HG02623 (cell line): ENCODE results near the gene AHCYL1.

ENCODE experiments used
- ATAC-seq: cut with Tn5 transposase; IDR thresholded peaks from one replicate; pipeline ENCODE4 v1.9.1; 2021; ENCODE audit warnings: moderate library complexity; ENCODE audit not compliant: unreplicated experiment

Gene AHCYL1

DNA sequence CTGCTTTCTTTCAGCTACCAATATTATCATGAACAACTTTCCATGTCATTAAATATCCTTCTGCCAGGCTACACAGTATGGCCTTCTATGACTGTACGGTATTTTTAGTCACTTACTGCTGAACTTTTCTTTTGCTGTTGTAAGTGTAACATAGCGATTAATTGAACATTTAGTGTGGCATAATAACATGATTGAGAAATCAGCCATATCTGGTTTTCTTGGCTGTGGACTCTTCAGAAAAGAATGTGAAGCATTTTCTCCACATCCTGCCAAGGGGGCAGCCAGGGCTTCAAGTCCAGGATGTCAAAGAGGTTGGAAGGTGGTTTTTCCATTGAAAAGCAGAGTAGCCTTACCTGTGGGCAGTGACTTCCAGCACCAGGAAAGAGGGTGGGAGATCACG lies 8.8 kb upstream of the AHCYL1 start:
- no peak for ATAC-seq

DNA sequence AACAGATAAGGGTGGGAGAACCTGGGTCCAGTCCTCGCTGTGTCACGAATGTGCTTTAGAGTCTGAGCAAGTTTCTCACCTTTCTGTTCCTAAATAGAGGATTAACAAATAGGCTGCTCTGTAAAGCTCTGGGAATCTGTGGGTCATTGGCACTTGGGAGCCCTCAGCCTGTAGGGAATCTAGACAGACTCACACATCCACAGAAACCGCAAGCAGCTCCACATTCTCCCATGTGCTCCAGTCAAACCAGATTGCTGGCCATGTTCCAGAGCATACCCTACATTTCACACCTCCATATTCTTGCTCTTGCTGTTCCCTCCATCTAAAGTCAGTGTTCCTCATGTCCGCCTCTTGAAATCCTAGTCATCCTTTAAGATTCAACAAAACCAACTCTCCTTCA lies 7.8 kb upstream of the AHCYL1 start:
- no peak for ATAC-seq

DNA sequence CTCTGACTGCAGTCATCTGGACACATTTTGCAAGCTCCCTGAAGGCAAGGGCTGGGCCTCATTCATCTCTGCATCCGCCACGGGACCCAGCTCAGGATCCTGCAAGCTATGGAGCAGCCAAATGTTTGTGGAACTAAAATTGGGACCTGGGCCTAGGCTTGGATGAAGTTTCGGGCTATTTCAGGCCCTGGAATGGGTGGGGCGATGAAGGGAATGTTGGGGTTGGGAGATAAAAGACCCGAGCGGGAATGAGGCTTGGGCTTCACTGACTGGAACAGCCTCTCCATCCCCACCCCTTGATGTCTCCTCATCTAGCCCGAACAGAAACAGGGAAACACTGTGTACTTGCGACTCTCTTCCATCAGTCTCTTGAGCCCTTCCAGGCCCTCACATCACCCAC lies 7.3 kb upstream of the AHCYL1 start:
- no peak for ATAC-seq

DNA sequence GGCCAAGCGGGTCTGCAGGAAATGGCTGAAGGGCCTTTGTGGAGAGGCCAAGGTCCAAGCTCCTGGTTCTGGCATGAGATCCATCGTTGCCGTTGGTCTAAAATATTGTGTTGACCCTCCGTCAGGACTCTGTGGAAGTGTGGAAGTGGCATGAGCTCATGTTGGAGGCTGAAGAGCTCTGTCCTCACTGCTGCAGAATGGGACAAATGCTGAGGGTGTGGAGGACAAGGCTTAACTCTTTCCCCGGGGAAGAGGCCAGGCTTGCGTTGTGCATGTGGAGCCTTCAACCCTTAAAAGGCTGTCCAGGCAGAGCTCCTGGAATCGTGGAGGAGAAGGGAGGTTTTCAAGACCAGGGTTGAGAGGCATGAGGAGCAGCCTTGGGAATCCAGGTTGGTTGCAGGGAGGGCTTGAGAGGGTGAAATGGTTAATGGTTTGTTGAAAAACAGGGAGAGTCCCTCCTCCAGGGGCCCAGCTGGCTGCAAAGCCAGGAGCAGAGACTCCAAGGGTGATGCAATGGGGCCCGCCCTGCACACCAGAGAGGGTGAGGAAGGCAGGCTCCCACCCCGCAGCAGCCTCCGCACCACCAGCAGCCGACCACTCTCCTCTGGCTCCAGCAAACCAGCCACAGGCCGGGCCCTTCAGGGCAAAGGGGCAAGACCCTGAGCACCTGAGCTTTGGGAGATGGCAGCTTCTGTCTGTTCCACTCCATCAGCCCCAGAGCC lies 6.7 kb upstream of the AHCYL1 start:
- no peak for ATAC-seq

DNA sequence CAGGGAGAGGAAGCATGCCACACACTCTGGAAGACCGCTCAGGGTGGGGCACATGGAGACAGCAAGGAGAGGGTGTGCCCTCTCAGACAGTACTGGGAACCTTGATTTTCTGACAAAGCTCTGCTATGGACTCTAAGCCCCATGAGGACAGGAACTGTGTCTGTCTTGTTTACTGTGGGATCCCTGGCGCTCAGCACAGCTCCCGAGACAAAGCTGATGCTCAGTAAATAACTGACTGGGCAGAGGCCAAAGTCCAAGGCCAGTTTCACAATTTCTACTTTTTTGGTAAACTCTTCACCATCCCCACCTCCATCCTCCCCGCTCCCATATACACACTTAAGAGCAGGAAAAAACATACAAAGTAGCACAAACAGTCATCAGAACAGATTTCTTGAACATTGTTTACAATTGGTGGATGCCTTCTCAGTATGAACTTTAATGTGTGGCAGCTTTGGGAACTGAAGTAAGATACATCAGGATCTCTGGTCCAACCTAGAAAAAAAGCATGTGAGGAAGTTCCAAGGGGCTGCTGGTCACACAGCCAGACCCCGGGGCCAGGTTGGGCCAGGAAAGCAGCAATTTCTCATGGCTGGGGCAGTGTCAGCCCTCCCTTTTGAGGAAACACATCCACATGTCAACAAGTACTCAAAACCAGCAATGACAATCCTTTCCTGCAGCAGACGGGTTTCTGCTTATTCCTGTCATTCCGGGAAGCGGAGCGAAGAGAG lies 5.6 kb upstream of the AHCYL1 start:
- no peak for ATAC-seq

DNA sequence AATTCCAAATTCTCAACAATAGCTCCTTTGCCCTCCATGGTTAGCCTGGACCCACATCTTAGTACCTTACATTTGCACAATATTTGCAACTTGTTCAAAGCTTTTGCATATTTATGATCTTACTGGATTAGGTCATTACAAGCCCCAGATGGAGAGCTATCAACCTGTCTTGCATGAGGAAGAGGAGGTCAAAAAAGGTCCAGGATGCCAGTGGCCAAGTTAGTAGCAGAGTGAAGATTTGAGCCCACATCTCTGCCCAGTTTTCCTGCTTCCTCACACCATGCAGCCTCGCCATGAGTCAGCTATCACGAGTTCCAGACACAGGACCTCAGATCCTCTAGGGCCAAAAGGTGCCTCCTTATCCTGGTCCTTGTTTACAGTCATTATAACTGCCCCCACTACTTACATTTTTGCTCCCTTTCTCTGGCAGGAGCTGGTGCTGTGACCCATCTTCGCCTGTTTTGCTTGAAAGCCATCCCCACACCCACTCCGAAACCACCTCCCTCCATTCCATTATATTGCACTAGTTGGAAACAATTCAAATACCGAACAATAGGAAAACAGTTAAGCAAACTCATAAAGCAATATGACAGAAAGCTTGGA lies 5.0 kb upstream of the AHCYL1 start:
- no peak for ATAC-seq

DNA sequence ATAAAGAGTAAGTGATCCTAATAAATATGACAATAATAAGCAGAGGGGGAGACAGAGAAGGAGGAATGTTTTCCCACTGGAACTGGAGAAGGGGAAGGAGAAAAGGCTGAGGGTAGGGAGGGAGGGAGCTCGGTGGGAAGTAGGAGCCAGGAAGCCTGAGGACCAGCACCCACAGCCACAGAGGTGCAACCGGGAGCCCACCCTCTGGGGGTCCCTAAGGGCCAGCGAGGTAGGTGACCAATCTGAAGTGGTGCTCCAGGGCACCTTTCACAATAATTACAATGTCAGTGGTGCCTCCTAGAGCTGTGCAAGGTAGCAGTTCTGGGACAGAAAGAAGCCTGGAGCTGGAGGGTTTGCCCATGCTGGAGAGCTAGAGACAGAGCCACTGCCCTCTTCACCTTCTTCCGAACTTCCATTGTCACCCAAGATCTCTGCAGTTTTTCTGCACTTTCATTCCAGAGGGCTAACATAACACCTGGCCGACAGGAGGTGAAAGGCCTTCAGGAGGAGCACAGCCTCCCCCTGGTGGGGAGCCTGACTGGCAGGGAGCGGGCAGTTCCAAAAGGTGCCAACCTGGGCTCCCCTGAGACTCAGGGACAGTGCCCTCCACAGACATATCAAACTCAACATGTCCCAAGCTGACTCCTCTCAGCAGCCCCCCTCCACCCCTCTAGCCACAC lies 4.1 kb upstream of the AHCYL1 start:
- ATAC-seq: no peak

DNA sequence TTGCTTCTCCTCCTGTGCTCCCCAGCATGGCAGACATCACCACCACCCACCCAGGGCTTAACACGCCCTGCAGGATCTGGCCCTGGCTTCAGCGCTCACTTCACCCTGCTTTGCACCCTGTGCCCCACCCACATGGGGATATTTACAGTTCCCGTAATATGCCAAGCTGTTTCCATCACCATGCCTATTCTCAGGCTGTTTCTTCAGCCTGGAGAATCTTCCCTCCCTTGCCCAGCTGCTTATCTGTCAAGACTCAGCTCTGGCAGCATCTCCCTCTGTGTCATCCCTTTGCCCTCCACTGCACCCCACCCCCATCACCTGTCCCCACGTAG lies 3.6 kb upstream of the AHCYL1 start:
- ATAC-seq: no peak

DNA sequence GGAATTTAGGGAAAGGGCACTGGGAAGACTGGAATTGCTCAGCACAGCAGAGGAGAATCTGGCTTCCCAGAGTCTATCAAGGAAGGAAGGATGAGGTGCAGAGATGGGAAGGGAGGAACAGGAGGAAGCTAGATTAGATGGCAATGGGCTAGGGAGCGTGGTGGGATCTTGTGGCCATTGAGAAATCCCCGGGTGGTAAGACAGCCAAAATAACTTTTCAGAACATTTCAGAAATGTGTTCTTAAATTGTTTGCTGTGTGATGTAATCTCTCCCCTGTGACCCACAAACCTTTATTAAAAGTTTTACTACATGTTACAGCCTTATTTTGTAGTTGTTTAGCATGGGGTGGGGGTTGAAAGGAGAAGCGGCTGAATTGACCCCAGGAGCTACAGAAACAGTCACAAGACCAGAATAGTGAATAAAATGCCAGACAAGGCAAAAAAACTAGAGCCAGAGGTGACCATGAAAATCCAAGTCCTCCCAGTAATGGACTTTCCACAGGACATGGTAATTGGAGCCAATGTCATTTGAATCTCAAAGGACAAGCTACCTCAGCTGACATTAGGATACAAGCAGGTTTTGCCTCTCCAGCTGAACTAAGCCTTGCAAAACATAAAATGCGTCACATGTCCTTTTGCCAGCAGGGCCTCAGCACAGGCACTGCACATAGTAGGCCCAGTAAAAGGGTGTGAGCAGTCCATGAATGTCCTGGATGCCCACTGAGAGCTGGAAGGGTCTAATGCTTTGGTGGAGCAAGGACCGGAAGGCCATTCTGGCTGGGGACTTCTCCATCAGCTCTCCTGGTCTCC lies 980 bp upstream of the AHCYL1 start:
- no peak for ATAC-seq

DNA sequence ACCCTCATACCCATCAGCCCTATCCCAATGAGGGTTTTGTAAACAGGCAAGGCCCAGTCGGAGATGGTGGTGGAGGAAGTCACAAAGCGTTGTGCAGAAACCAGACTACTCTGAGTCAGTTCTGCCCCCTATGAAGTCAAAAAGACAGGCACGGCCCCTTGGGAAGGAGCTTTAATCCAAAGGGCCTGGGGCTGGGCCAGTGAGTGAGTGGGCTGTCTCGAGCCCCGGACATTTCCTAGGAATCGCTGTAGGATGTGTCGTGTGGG lies 442 bp upstream of the AHCYL1 start:
- ATAC-seq: no peak

DNA sequence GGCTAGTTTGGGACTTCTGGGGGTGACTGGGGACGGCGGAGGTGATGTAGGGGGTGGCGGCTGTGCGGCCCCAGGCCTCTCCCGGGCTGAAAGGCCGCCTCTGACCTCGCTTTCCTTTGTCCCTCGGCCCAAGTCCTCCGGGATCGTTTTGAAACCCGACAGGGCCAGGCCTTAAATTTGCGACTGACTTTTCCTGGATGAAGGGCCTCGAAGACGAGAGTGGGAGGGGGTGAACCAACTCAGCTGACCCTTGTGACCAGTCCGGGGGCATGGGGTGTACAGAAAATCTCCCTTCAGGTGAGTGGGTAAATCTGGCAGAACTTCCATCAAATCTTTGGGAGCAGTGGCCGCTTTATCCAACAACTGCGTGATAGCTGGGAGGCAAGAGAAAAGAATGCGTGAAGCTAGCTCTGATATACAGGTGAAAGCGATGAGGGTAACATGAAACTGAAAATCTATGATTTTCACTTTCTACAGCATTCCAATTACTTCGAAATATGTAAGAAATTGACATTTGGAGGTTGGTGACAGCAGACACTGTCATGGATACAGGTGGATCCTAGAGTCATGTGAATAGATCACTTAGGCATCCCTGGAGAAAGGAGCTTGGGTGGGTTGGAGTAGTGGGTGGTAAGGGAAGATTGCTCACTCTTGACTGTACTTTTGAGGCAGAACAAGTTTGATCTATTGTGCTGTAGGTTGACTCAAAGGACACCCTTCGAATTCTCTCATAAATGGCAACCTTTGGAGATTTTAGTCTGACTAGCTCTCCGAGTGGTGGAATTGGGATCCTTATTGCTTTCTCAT lies 885 bp downstream of the AHCYL1 start:
- no peak for ATAC-seq

DNA sequence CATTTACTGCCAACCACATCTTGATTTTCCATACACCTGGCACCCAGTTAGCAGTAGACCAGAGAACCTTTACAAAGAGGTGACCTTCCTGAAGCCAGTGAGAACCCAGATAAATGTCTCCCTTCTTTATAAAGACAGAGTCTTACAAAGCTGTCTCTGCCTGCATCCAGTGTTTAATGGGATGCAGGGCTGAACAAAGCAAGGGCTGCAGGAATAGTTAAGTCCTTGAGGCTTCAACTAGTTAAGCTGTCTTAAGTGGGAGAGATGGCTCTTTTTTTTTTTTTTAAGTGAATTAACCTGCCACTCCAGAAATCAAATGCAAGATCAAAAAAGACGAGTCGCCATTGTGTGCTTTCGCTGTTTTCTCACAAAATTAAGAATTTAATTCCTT lies 1.5 kb downstream of the AHCYL1 start:
- ATAC-seq: no peak

DNA sequence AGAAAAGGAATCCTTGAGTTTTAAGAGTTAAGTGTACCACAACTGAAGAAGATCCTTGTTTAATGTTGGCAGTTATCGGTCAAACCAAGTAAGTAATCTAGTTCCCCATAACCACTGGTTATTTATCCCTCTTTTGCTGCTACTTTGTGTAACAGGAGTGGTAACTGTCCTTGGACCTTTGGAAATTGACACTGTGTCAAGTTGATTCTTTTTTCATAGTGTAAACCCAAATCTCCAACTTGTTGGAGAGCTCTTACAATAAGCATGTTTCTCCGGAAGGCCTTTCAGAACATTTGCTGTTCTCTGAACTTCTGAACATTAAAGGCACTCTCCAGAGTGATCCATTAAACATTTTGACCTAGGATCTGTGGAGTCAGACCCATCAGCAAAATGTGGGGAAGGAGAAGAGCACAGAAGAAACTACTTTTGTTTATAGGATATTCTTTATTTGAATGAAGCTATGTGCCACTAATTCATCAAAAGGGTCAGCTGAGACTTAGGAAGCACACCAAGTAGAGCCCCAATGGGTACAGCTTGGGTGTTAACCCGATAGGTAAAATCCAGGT lies 3.9 kb downstream of the AHCYL1 start:
- no peak for ATAC-seq

DNA sequence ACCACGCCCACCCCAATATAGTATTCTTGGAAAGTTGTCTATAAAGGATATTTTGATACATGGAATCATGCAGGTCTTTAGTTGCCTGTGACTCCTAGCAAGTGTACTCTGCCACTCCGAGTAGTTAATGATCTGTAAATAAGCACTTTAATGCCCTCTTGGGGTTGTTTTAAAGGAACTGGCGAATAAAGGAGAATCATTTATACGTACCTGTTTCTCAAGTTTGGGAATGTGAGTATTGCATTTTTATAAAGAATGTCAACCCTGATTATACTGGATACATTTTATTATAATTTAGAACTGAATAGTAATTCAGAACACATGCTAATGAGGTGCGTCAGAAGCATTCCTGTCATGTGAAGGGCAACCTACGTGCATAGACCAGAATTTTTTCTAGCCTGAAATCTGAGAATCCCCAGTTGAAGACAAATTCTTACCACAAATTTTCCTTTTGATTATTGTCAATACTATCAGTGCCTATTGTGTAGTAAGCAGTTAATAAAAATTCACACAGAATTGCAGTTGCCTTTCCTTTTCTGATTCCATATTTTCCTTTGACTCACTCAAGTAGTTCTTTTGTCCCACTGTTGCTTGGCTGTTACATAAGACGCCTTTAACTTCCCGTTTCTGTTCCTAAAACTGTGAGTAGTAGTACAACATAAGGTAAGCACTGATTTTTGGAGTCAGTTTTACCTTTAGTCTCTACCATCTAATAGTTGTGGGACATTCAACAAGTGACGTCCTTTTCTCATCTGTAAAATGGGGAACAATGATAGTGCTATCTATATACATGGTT lies 5.1 kb downstream of the AHCYL1 start:
- ATAC-seq: no peak

DNA sequence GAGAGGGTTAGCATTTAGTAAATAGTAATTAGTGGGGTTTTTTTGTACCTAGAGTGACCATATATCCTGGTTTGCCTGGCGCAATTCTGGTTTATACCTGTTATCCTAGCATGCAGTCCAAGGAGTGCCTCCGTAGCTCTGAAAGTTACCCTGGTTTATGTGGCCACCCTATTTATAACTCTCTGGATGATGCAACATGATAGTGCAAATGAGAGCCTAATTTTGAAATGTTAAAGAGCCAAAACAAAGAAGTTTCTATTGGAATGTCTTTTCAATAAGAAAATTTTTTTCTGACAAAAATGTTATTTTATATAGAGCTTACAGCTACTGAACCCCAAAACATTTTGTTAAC lies 5.7 kb downstream of the AHCYL1 start:
- no peak for ATAC-seq

DNA sequence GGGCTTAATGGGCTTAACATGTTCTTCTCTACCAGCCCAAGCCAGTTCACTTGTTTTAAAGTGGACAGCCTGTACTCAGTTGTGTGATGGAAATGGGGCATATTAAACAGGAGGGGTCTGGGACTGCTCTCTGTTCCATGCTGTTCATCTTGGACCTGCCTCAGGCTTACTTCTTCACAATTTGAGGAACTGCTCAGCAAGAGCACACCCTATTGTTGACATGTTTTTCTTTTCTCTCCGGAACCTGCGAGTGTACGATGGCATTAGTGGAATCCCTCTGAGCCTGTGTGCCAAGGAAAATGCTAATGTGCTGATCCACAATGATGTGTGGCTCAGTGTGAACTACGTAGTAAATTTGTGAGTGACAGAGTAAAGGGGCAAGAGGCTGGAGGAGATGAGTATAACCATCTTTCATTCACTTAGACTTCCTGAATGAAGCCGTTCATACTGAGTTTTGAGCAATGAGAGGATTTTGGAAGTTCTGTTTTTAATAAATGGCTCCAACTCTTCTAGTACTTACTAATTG lies 6.9 kb downstream of the AHCYL1 start:
- no peak for ATAC-seq

DNA sequence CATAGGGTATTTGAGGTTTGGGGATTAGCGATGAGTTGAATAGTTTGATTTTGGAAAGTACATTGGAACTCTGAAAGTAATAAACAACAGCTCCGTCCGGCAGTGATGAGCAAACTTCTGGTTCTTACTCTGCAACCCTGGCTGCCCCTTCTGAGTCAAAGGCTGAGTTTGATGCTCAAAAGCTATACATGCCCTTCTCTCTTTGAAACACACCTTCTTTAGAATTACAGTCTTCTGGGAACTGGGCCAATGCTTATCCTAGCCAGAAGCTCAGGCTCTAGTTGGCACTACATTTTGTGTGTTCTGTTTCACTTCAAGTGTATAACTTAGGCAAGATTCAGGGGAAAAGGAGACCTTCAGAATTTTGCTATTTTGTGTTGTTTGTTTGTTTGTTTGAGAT lies 9.3 kb downstream of the AHCYL1 start:
- no peak for ATAC-seq

DNA sequence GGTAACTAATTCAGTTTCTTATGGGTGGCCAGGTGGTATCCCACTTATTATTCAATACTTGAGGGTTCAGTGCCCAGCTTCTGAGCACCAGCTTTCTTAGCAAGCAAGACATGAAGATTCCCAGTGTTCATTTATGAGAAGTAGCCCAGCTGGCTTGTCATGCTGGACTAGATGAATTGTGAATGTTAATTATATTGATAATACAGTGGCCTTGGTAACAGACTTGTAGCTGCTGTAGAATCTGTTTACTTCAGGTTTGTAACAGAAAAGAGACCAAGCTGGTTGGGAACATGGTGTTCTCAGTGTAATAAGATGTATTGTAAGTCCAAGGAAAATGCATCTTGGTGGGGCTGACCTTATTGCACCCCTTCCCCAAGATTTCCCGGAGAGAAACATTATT lies 10.1 kb downstream of the AHCYL1 start:
- ATAC-seq: no peak

DNA sequence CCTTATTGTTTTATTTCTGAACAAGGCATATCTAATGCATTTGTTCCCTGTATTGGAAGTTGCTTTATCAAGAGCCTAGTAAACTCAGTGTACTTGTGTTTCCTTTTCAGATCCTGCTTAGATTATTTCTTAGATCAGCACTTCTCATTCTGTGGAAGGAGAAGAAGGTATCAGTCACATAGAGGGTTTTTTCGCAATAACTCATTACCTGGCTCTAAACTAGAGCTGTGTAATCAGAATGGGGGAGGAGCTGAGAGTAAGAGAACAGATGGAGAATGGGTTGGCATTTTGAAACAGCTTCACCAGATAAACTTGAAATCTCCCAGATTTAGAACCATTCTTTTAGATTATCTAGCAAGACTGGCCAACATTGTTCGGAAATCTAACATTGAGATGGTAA lies 11.0 kb downstream of the AHCYL1 start:
- no peak for ATAC-seq
